ENCODE data around the gene SV2C. TPM values are rescaled to one million over a fixed set of nuclear protein-coding genes. Genes with fewer than 3 reads are reported as not detected.

SV2C gene
- total RNA-seq, 1 donor from 2014 or later = not detected

DNA sequence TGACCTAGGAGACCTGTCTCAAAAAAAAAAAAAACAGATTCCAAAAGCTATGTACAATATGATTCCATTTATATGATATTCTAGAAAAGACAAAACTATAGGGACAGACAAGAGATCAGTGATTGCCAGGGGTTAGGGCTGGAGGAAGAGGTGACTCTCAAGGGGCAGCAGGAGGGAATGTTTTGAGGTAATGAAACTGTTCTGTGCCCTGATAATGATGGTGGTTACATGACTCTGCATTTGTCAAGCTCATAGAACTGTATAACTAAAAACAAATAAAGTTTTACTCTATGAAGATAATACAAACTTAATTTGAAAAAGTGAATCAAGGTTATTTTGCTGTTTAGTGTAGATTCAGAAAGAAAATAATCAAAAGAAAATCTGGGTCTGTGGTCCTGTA, 194.6 kb downstream of the SV2C start:
- no peak overlapping the region for H3K4me3 ChIP-seq (ENCODE audit: low read depth, low read length)
- DNase-seq (ENCODE audit: low read depth) = no peak
- no peaks in the 10 kb centered on the region for H3K27me3 ChIP-seq (ENCODE audit: control insufficient read depth, insufficient read depth, low read length)
- FAIRE-seq = no peak
- H3K36me3 ChIP-seq (ENCODE audit: control insufficient read depth, insufficient read depth, low read length) = no peaks in the 10 kb centered on the region
- TF ChIP-seq CTCF (IDR thresholded peaks at IDR 0.05; ENCODE audit: insufficient read depth, low read length, severe bottlenecking) = no peak

DNA sequence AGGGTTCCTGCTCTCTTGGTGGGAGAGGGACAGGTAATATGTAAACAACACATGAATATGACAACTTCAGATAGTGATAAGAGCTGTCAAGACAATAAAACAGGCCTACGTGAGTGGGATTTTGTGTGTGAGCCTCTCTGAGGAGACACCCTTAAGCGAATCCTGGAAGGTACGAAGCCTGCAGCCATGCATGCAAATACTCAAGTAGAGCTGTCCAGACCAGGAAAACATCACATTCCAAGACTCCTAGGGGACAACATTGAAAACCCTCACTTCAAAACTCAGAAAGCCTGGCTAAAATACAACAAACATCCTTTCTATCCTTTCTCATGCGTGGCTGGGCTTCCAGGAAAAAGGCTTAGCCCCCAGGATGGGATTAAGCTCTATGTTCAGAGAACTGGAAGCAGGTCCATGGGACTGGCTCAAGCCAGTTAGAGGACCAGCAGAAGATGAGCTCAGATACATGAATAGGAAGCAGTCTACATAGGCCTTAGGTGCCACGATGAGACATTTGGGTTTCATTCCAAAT, 195.1 kb downstream of the SV2C start:
- FAIRE-seq = peak; percentile 32
- H3K4me3 ChIP-seq (ENCODE audit: low read depth, low read length) = no peak overlapping the region
- no peak for DNase-seq (ENCODE audit: low read depth)

GRCh38 chr5:76280494-76280893, 197.3 kb downstream of the SV2C start:
- Histone ChIP-seq H3K36me3 (ENCODE audit: control insufficient read depth, insufficient read depth, low read length) (no peaks in the 10 kb centered on the region), H3K4me3 (ENCODE audit: low read depth, low read length) (no peak overlapping the region), H3K27me3 (ENCODE audit: control insufficient read depth, insufficient read depth, low read length) (no peaks in the 10 kb centered on the region)
- FAIRE-seq (no peak), DNase-seq (ENCODE audit: low read depth) (no peak)
- TF ChIP-seq CTCF (IDR thresholded peaks at IDR 0.05; ENCODE audit: insufficient read depth, low read length, severe bottlenecking) = no peak

More for the DNA sequence above, 195.1 kb downstream of the SV2C start:
- Histone ChIP-seq H3K36me3 (ENCODE audit: control insufficient read depth, insufficient read depth, low read length) (no peaks in the 10 kb centered on the region), H3K27me3 (ENCODE audit: control insufficient read depth, insufficient read depth, low read length) (no peaks in the 10 kb centered on the region)
- no peak for TF ChIP-seq CTCF (IDR thresholded peaks at IDR 0.05; ENCODE audit: insufficient read depth, low read length, severe bottlenecking)

DNA sequence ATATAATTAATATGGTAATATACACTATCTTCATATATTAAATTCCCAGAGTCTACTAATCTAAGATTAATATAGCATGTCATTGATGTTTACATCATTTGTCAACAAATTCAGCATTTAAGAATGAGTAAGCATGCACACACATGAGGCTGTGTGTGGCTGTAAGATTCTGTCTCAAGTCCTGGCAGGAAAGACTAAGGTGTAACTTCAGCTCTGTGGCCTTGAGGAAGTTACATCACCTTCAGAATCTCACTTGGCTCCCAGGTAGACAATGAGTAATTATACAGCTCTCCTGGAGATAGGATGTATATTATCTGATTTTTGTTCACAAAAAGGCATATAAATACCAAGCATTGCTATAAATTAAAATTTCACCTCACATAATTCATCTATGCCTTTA, 200.5 kb downstream of the SV2C start:
- DNase-seq (ENCODE audit: low read depth) (peak; percentile 99), FAIRE-seq (no peak)
- no peak overlapping the region for H3K4me3 ChIP-seq (ENCODE audit: low read depth, low read length)
- H3K36me3 ChIP-seq (ENCODE audit: control insufficient read depth, insufficient read depth, low read length) = no peaks in the 10 kb centered on the region
- no peak for TF ChIP-seq CTCF (IDR thresholded peaks at IDR 0.05; ENCODE audit: insufficient read depth, low read length, severe bottlenecking)
- H3K27me3 ChIP-seq (ENCODE audit: control insufficient read depth, insufficient read depth, low read length) = no peaks in the 10 kb centered on the region

DNA sequence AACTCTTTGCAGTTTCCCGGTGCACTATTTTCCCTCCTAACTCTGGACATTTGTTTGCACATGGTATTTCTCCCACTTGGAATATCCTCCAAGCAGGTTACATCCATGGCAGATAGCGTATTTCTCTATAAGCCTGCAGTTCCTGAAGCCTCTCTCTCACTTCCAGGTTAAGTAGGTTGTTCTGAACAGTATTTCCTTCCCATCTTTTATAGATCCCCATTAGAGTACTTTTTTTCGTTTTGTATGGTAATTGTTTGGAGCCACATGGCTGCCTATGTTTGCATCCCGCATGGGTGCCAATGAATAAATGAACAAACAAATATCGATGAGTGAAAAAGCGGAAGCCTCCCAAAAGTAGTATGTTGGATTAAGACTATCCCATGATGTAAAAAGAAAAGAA, 206.5 kb downstream of the SV2C start:
- FAIRE-seq (no peak), DNase-seq (ENCODE audit: low read depth) (no peak)
- no peaks in the 10 kb centered on the region for H3K27me3 ChIP-seq (ENCODE audit: control insufficient read depth, insufficient read depth, low read length)
- TF ChIP-seq CTCF (IDR thresholded peaks at IDR 0.05; ENCODE audit: insufficient read depth, low read length, severe bottlenecking) = no peak
- H3K4me3 ChIP-seq (ENCODE audit: low read depth, low read length) = no peak overlapping the region
- H3K36me3 ChIP-seq (ENCODE audit: control insufficient read depth, insufficient read depth, low read length) = no peaks in the 10 kb centered on the region

GRCh38 chr5:76290321-76290757, 207.2 kb downstream of the SV2C start:
- DNase-seq (ENCODE audit: low read depth) = peak; percentile 95
- Histone ChIP-seq H3K27me3 (ENCODE audit: control insufficient read depth, insufficient read depth, low read length) (no peaks in the 10 kb centered on the region), H3K4me3 (ENCODE audit: low read depth, low read length) (no peak overlapping the region), H3K36me3 (ENCODE audit: control insufficient read depth, insufficient read depth, low read length) (no peaks in the 10 kb centered on the region)
- no peak for TF ChIP-seq CTCF (IDR thresholded peaks at IDR 0.05; ENCODE audit: insufficient read depth, low read length, severe bottlenecking)
- FAIRE-seq = peak; percentile 64

Measured in bronchial epithelial cell (primary cell).